ENCODE results near the gene PRKAG2.
A peak's percentile ranks its signal among the peaks of the same experiment; 100 is the strongest.

The PRKAG2 gene

GRCh38 chr7:151744051-151744580, 132.8 kb downstream of the PRKAG2 start:
- DNase-seq (ENCODE audit: low read depth) = no peak

GRCh38 chr7:151743481-151743983, 133.4 kb downstream of the PRKAG2 start:
- DNase-seq (ENCODE audit: low read depth) = no peak

GRCh38 chr7:151742713-151743480, 134.0 kb downstream of the PRKAG2 start:
- no peak for DNase-seq (ENCODE audit: low read depth)

GRCh38 chr7:151741585-151741984, 135.3 kb downstream of the PRKAG2 start:
- no peak for DNase-seq (ENCODE audit: low read depth)

- DNase-seq (ENCODE audit: low read depth) = no peak
Measured at GRCh38 chr7:151740081-151740851, 136.6 kb downstream of the PRKAG2 start.

- no peak for DNase-seq (ENCODE audit: low read depth)
Measured at GRCh38 chr7:151738925-151739324, 138.0 kb downstream of the PRKAG2 start.

- DNase-seq (ENCODE audit: low read depth) = no peak
Measured at GRCh38 chr7:151736403-151736909, 140.5 kb downstream of the PRKAG2 start.

- DNase-seq (ENCODE audit: low read depth) = no peak
Measured at GRCh38 chr7:151735851-151736402, 141.0 kb downstream of the PRKAG2 start.

GRCh38 chr7:151735186-151735850, 141.6 kb downstream of the PRKAG2 start:
- DNase-seq (ENCODE audit: low read depth) = no peak

GRCh38 chr7:151732834-151733592, 143.9 kb downstream of the PRKAG2 start:
- no peak for DNase-seq (ENCODE audit: low read depth)

- DNase-seq (ENCODE audit: low read depth) = no peak
Measured at GRCh38 chr7:151732292-151732691, 144.6 kb downstream of the PRKAG2 start.

GRCh38 chr7:151731022-151731441, 145.9 kb downstream of the PRKAG2 start:
- DNase-seq (ENCODE audit: low read depth) = no peak

GRCh38 chr7:151730591-151730990, 146.3 kb downstream of the PRKAG2 start:
- DNase-seq (ENCODE audit: low read depth) = no peak

- no peak for DNase-seq (ENCODE audit: low read depth)
Measured at GRCh38 chr7:151729521-151729921, 147.4 kb downstream of the PRKAG2 start.

- no peak for DNase-seq (ENCODE audit: low read depth)
Measured at GRCh38 chr7:151728746-151729145, 148.2 kb downstream of the PRKAG2 start.

GRCh38 chr7:151728286-151728660, 148.6 kb downstream of the PRKAG2 start:
- DNase-seq (ENCODE audit: low read depth) = no peak

- peak; percentile 24 for DNase-seq (ENCODE audit: low read depth)
Measured at GRCh38 chr7:151727579-151728285, 149.2 kb downstream of the PRKAG2 start.

GRCh38 chr7:151726652-151727578, 150.0 kb downstream of the PRKAG2 start:
- no peak for DNase-seq (ENCODE audit: low read depth)
